Peyer's patch (tissue), 4 donors: ENCODE data around the gene TARP.

ENCODE experiments used
- DNase-seq, 3 donors: peaks; one replicate each; pipeline ENCODE4 v3.0.0-alpha.2; 2017 to 2019
- H3K27ac ChIP-seq, 4 donors: fragments of 200-600 bp; sonication (generic); one replicate each; pipeline ENCODE4 v1.5.1; 2016 to 2019
- H3K27me3 ChIP-seq, 2 donors: fragments of 200-600 bp; sonication (generic); one replicate each; pipeline ENCODE4 v1.5.1; 2019
- H3K36me3 ChIP-seq, 3 donors: fragments of 200-600 bp; sonication (generic); one replicate each; pipeline ENCODE4 v1.5.1; 2016 to 2019
- H3K4me1 ChIP-seq, 4 donors: fragments of 200-600 bp; sonication (generic); one replicate each; pipeline ENCODE4 v1.5.1; 2016 to 2019
- H3K4me3 ChIP-seq, 4 donors: fragments of 200-600 bp; sonication (generic); 1 replicate in 3 of 4; 2 replicates in 1 of 4; pipeline ENCODE4 v1.5.1; 2016 to 2019; ENCODE audit warnings: mild to moderate bottlenecking in 1 of 4
- H3K9me3 ChIP-seq, 4 donors: fragments of 200-600 bp; sonication (generic); one replicate each; pipeline ENCODE4 v1.5.1; 2016 to 2019; ENCODE audit warnings: mild to moderate bottlenecking in 1 of 4
- CTCF ChIP-seq, 6 experiments: fragments of 450-650 bp in 4 of 6; fragments of 200-600 bp in 2 of 6; sonication (generic) in 1 of 6; IDR thresholded peaks; one replicate each; pipeline ENCODE4 v1.5.1; 2017 to 2019; ENCODE audit warnings: antibody characterized with exemption in 6 of 6, mild to moderate bottlenecking in 3 of 6, moderate library complexity in 1 of 6
- POLR2A ChIP-seq, 2 donors: fragments of 450-650 bp; IDR thresholded peaks; one replicate each; pipeline ENCODE4 v1.5.1; 2017; ENCODE audit warnings: antibody characterized with exemption in 2 of 2, mild to moderate bottlenecking in 2 of 2, moderate library complexity in 2 of 2

TARP gene

GRCh38 chr7:38308140-38308539 is 34.7 kb upstream of the TARP start:
- H3K27ac ChIP-seq, result no peak overlapping the region
- no peak for DNase-seq
- H3K36me3 ChIP-seq, result no peaks in the 10 kb centered on the region
- H3K27me3 ChIP-seq, result no peaks in the 10 kb centered on the region
- H3K4me3 ChIP-seq, result no peak overlapping the region
- TF ChIP-seq CTCF (IDR thresholded peaks at IDR 0.05) (no peak), POLR2A (IDR thresholded peaks at IDR 0.05) (no peak)
- peaks cover 0 to 16% (median 0%) of the 10 kb centered on the region in 4 donors for H3K4me1 ChIP-seq
- H3K9me3 ChIP-seq, result no peaks in the 10 kb centered on the region

DNA sequence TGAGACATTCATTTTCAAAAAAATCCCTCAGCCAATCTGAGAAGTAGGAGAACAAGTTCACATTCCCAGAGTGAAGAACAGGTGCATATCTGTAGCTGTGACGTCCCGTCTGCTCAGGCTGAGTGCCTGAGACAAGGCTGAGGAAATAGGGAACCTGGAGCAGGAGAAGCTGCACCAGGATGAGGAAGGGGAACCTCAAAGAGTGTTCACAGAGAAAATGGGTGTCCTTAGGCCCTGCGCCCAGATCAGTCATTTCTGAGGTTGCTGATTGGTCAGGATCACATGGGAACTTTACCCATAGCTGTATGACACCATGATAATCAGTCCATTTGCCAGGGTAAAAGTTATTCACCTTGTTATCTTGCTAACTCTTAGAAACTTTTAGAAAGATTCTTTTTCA is 34.2 kb upstream of the TARP start:
- H3K36me3 ChIP-seq, result no peaks in the 10 kb centered on the region
- H3K4me1 ChIP-seq, result peaks cover 0 to 16% (median 0%) of the 10 kb centered on the region in 4 donors
- no peak for DNase-seq
- no peak for TF ChIP-seq POLR2A (IDR thresholded peaks at IDR 0.05)
- no peak for TF ChIP-seq CTCF (IDR thresholded peaks at IDR 0.05)
- no peaks in the 10 kb centered on the region for H3K27me3 ChIP-seq
- H3K4me3 ChIP-seq, result no peak overlapping the region
- H3K9me3 ChIP-seq, result no peaks in the 10 kb centered on the region
- no peak overlapping the region for H3K27ac ChIP-seq

DNA sequence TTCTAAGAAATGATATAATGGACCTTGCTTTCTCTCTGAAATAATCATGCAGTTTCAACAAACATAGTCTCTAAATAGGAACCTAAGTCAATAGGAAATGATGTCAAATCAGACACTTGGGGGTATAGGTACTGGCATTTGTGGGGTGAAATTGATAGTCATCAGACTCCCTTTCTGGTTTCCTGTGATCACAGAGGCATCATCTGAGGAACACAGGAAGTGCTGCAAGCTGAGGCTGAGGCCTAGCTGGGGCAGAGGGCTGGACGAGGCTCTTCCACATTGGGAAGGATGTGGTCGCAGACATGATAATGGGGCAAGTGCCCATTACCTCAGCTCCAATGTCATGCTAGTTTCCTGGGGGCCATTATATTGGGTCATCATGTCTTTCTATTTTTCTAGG is 33.5 kb upstream of the TARP start:
- Histone ChIP-seq H3K4me3 (no peak overlapping the region), H3K27me3 (no peaks in the 10 kb centered on the region), H3K4me1 (peaks cover 0 to 16% (median 0%) of the 10 kb centered on the region in 4 donors), H3K9me3 (no peaks in the 10 kb centered on the region), H3K36me3 (no peaks in the 10 kb centered on the region), H3K27ac (peak overlapping the region in 1 of 4 donors; percentile 9)
- no peak for TF ChIP-seq POLR2A (IDR thresholded peaks at IDR 0.05)
- TF ChIP-seq CTCF (IDR thresholded peaks at IDR 0.05), result no peak
- DNase-seq, result no peak

GRCh38 chr7:38306171-38306570 is 32.7 kb upstream of the TARP start:
- no peak for TF ChIP-seq CTCF (IDR thresholded peaks at IDR 0.05)
- DNase-seq, result no peak

GRCh38 chr7:38303866-38304265 is 30.4 kb upstream of the TARP start:
- DNase-seq, result no peak
- TF ChIP-seq CTCF (IDR thresholded peaks at IDR 0.05) (no peak), POLR2A (IDR thresholded peaks at IDR 0.05) (no peak)
- H3K4me1 ChIP-seq, result no peaks in the 10 kb centered on the region

More at GRCh38 chr7:38306171-38306570, 32.7 kb upstream of the TARP start:
- Histone ChIP-seq H3K4me1 (peaks cover 0 to 11% (median 0%) of the 10 kb centered on the region in 4 donors), H3K36me3 (no peaks in the 10 kb centered on the region), H3K27me3 (no peaks in the 10 kb centered on the region), H3K9me3 (no peaks in the 10 kb centered on the region), H3K27ac (peak overlapping the region in 1 of 4 donors; percentile 9), H3K4me3 (no peak overlapping the region)

DNA sequence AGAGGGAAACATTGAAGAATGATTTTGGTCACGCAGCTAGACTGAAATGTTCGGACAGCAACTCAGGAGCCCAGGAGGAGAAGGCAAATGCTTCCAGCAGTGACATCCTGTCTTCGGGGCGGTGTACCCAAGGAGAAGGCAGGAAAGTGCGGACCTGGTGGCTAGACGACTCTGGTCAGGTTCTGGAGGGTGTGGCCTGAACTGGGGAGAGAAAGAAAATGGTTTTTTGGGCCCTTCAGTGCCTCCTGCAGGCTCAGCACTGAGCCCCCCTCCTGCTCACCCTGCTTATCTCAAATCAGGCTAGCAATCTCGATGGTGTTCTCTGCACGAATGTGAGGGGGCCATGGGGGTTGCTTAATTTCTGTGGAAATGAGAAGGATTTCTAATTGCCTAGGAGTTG is 26.7 kb upstream of the TARP start:
- no peaks in the 10 kb centered on the region for H3K9me3 ChIP-seq
- H3K27me3 ChIP-seq, result no peaks in the 10 kb centered on the region
- no peaks in the 10 kb centered on the region for H3K4me1 ChIP-seq
- no peak overlapping the region for H3K4me3 ChIP-seq
- DNase-seq, result no peak
- H3K36me3 ChIP-seq, result no peaks in the 10 kb centered on the region
- TF ChIP-seq POLR2A (IDR thresholded peaks at IDR 0.05) (no peak), CTCF (IDR thresholded peaks at IDR 0.05) (no peak)
- no peak overlapping the region for H3K27ac ChIP-seq

More at GRCh38 chr7:38303866-38304265, 30.4 kb upstream of the TARP start:
- H3K4me3 ChIP-seq, result no peak overlapping the region
- H3K27me3 ChIP-seq, result no peaks in the 10 kb centered on the region
- H3K9me3 ChIP-seq, result no peaks in the 10 kb centered on the region
- H3K27ac ChIP-seq, result no peak overlapping the region
- no peaks in the 10 kb centered on the region for H3K36me3 ChIP-seq
